HAP-1 (cell line): Measurements from ENCODE around the gene RBM20.

Source experiments
- DNase-seq, 2 experiments: peaks; one replicate each; pipeline ENCODE4 v3.0.0-alpha.2; 2016 to 2020; ENCODE audit warnings: low spot score in 2 of 2
- H3K27me3 ChIP-seq: fragments of 250-450 bp; sonication (Bioruptor Pico); 2 replicates; pipeline ENCODE4 v1.5.1; 2020; ENCODE audit warnings: low read depth, mild to moderate bottlenecking, moderate library complexity
- H3K36me3 ChIP-seq: fragments of 250-450 bp; sonication (Bioruptor Pico); replicated peaks from 2 replicates; pipeline ENCODE4 v1.5.1; 2020; ENCODE audit warnings: mild to moderate bottlenecking
- H3K4me1 ChIP-seq: fragments of 250-450 bp; sonication (Bioruptor Pico); 2 replicates; pipeline ENCODE4 v1.5.1; 2020; ENCODE audit warnings: mild to moderate bottlenecking
- H3K4me3 ChIP-seq: fragments of 250-450 bp; sonication (Bioruptor Pico); 2 replicates; pipeline ENCODE4 v1.5.1; 2020; ENCODE audit warnings: mild to moderate bottlenecking, moderate library complexity
- H3K9me3 ChIP-seq: fragments of 250-450 bp; sonication (Bioruptor Pico); 2 replicates; pipeline ENCODE4 v1.5.1; 2020; ENCODE audit warnings: mild to moderate bottlenecking, moderate library complexity
- in situ Hi-C: fragments of 300-500 bp; cut with MboI; formaldehyde crosslinking; loops from 3 replicates; pipeline ENCODE4 v1.14.3; 2020; ENCODE audit warnings: low sequenced_read_pairs, inconsistent platforms, mixed read lengths

Gene RBM20

GRCh38 chr10:110737886-110738634 is 93.9 kb downstream of the RBM20 start:
- H3K4me1 ChIP-seq: no peaks in the 10 kb centered on the region
- H3K27me3 ChIP-seq: peaks cover 12% of the 10 kb centered on the region; the same call in 1 of the 2 replicates
- H3K4me3 ChIP-seq: no peak overlapping the region
- no peaks in the 10 kb centered on the region for H3K36me3 ChIP-seq
- H3K9me3 ChIP-seq: no peaks in the 10 kb centered on the region
- DNase-seq: no peak
- in situ Hi-C loops: no loop called here

GRCh38 chr10:110739811-110740271 is 95.7 kb downstream of the RBM20 start:
- Histone ChIP-seq H3K9me3 (no peaks in the 10 kb centered on the region), H3K4me3 (no peak overlapping the region), H3K27me3 (peaks cover 5% of the 10 kb centered on the region; the same call in 1 of the 2 replicates), H3K4me1 (no peaks in the 10 kb centered on the region), H3K36me3 (no peaks in the 10 kb centered on the region)
- DNase-seq: no peak
- in situ Hi-C loops: no loop called here

- Histone ChIP-seq H3K27me3 (peaks cover 5% of the 10 kb centered on the region; the same call in 1 of the 2 replicates), H3K4me1 (no peaks in the 10 kb centered on the region), H3K9me3 (no peaks in the 10 kb centered on the region), H3K4me3 (no peak overlapping the region), H3K36me3 (no peaks in the 10 kb centered on the region)
- no peak for DNase-seq
- in situ Hi-C loops: no loop called here
Measured at GRCh38 chr10:110742801-110743200, 98.7 kb downstream of the RBM20 start.

- Histone ChIP-seq H3K4me3 (no peak overlapping the region), H3K9me3 (0 out of 2 replicates have a peak, but pooled peaks cover 4% of the 10 kb centered on the region), H3K27me3 (peaks cover 5% of the 10 kb centered on the region; the same call in 1 of the 2 replicates), H3K4me1 (no peaks in the 10 kb centered on the region), H3K36me3 (no peaks in the 10 kb centered on the region)
- in situ Hi-C loops: no loop called here
- DNase-seq: no peak
Measured at GRCh38 chr10:110744782-110745181, 100.6 kb downstream of the RBM20 start.

- Histone ChIP-seq H3K4me3 (no peak overlapping the region), H3K9me3 (0 out of 2 replicates have a peak, but pooled peaks cover 4% of the 10 kb centered on the region), H3K27me3 (peaks cover 6% of the 10 kb centered on the region; the same call in 1 of the 2 replicates), H3K4me1 (no peaks in the 10 kb centered on the region), H3K36me3 (no peaks in the 10 kb centered on the region)
- DNase-seq: peak; percentile 65 to 73
- in situ Hi-C loops: no loop called here
Measured at GRCh38 chr10:110746254-110746826, 102.2 kb downstream of the RBM20 start.

- Histone ChIP-seq H3K4me1 (no peaks in the 10 kb centered on the region), H3K36me3 (no peaks in the 10 kb centered on the region), H3K9me3 (0 out of 2 replicates have a peak, but pooled peaks cover 4% of the 10 kb centered on the region), H3K4me3 (no peak overlapping the region), H3K27me3 (peaks cover 3% of the 10 kb centered on the region; the same call in 1 of the 2 replicates)
- DNase-seq: no peak
- in situ Hi-C loops: no loop called here
Measured at GRCh38 chr10:110746969-110747608, 103.0 kb downstream of the RBM20 start.

GRCh38 chr10:110747609-110748464 is 103.7 kb downstream of the RBM20 start:
- no peak overlapping the region for H3K4me3 ChIP-seq
- DNase-seq: no peak
- in situ Hi-C loops: no loop called here

GRCh38 chr10:110748970-110749369 is 104.8 kb downstream of the RBM20 start:
- H3K36me3 ChIP-seq: no peaks in the 10 kb centered on the region
- in situ Hi-C loops: no loop called here
- H3K9me3 ChIP-seq: 0 out of 2 replicates have a peak, but pooled peaks cover 4% of the 10 kb centered on the region
- no peak overlapping the region for H3K4me3 ChIP-seq
- DNase-seq: no peak
- H3K27me3 ChIP-seq: peaks cover 3% of the 10 kb centered on the region; the same call in 1 of the 2 replicates
- no peaks in the 10 kb centered on the region for H3K4me1 ChIP-seq

More at GRCh38 chr10:110747609-110748464, 103.7 kb downstream of the RBM20 start:
- Histone ChIP-seq H3K27me3 (peaks cover 3% of the 10 kb centered on the region; the same call in 1 of the 2 replicates), H3K9me3 (0 out of 2 replicates have a peak, but pooled peaks cover 4% of the 10 kb centered on the region), H3K36me3 (no peaks in the 10 kb centered on the region), H3K4me1 (no peaks in the 10 kb centered on the region)

GRCh38 chr10:110750931-110751330 is 106.8 kb downstream of the RBM20 start:
- no peak for DNase-seq
- no peaks in the 10 kb centered on the region for H3K36me3 ChIP-seq
- H3K9me3 ChIP-seq: 0 out of 2 replicates have a peak, but pooled peaks cover 4% of the 10 kb centered on the region
- peaks cover 3% of the 10 kb centered on the region; the same call in 1 of the 2 replicates for H3K27me3 ChIP-seq
- in situ Hi-C loops: no loop called here
- no peaks in the 10 kb centered on the region for H3K4me1 ChIP-seq
- H3K4me3 ChIP-seq: no peak overlapping the region

GRCh38 chr10:110751850-110752249 is 107.7 kb downstream of the RBM20 start:
- no peak for DNase-seq
- in situ Hi-C loops: no loop called here

GRCh38 chr10:110753462-110753861 is 109.3 kb downstream of the RBM20 start:
- Histone ChIP-seq H3K4me1 (no peaks in the 10 kb centered on the region), H3K4me3 (no peak overlapping the region), H3K9me3 (0 out of 2 replicates have a peak, but pooled peaks cover 4% of the 10 kb centered on the region), H3K27me3 (peaks cover 9% of the 10 kb centered on the region; the same call in 1 of the 2 replicates), H3K36me3 (no peaks in the 10 kb centered on the region)
- no peak for DNase-seq
- in situ Hi-C loops: no loop called here

More at GRCh38 chr10:110751850-110752249, 107.7 kb downstream of the RBM20 start:
- Histone ChIP-seq H3K9me3 (0 out of 2 replicates have a peak, but pooled peaks cover 4% of the 10 kb centered on the region), H3K27me3 (peaks cover 6% of the 10 kb centered on the region; the same call in 1 of the 2 replicates), H3K36me3 (no peaks in the 10 kb centered on the region), H3K4me3 (no peak overlapping the region), H3K4me1 (no peaks in the 10 kb centered on the region)

GRCh38 chr10:110754375-110755105 is 110.4 kb downstream of the RBM20 start:
- H3K9me3 ChIP-seq: no peaks in the 10 kb centered on the region
- no peak for DNase-seq
- peaks cover 9% of the 10 kb centered on the region; the same call in 1 of the 2 replicates for H3K27me3 ChIP-seq
- no peak overlapping the region for H3K4me3 ChIP-seq
- no peaks in the 10 kb centered on the region for H3K4me1 ChIP-seq
- in situ Hi-C loops: no loop called here
- H3K36me3 ChIP-seq: no peaks in the 10 kb centered on the region
